ENCODE measurements around the gene CRLF3. TPM values are rescaled to one million over a fixed set of nuclear protein-coding genes. Genes with fewer than 3 reads are reported as not detected.
A peak's percentile ranks its signal among the peaks of the same experiment; 100 is the strongest.

Gene CRLF3, protein sequence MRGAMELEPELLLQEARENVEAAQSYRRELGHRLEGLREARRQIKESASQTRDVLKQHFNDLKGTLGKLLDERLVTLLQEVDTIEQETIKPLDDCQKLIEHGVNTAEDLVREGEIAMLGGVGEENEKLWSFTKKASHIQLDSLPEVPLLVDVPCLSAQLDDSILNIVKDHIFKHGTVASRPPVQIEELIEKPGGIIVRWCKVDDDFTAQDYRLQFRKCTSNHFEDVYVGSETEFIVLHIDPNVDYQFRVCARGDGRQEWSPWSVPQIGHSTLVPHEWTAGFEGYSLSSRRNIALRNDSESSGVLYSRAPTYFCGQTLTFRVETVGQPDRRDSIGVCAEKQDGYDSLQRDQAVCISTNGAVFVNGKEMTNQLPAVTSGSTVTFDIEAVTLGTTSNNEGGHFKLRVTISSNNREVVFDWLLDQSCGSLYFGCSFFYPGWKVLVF
- total RNA-seq (2014; rRNA removed; shearing (Covaris generic)) (26.4 and 29.4 TPM in 2 replicates), total RNA-seq (2022) (45.3 and 51.4 TPM in 2 replicates), Bru-seq, nascent RNA (percentile 80 among the genes with signal in this experiment), BruChase-seq, experiment 1, labeled RNA remaining after a 6-hour chase (percentile 79 among the genes with signal in this experiment), BruChase-seq, experiment 2, labeled RNA remaining after a 2-hour chase (percentile 84 among the genes with signal in this experiment)
- long read RNA-seq, transcript CRLF3-201 (8 exons, 2,957 nt): major isoform, 112 of 206 reads
- long read RNA-seq, partial matches to known transcripts: 8 of 206 reads
- long read RNA-seq, other reads (novel, unspliced or antisense): 86 of 206 reads

DNA sequence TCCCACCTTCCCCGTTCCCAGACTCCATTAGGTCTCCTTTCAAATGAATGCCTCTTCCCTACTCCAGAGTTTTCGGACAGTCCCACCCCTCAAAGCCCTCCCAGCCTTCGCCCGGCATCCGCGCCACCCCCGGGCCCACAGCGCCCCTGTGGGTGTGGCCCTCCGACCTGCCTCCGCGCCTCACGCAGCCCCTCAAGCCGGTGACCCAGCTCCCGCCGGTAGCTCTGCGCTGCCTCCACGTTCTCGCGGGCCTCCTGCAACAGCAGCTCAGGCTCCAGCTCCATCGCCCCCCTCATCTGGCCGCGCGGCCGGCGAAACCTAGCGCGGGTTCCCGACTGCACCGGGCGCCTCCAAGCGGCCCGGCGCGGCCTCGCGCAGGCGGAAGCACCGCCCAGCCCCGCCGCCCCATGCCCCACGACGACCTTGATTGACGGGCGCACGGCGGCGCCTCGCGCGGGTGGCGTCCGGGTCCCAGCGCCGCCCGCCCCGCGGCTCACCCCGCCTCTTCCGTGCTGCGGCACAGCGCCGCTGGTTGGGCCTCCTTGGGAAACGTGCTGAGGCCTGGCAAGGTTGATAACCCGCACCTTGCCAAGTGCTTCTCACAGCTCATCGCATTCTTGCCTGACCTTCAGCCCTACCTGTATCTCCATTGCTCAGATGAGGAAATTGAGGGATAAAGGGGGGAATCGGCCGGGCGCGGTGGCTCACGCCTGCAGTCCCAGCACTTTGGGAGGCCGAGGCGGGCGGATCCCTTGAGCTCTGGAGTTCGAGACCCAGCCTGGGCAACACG is at the start of gene CRLF3:
TSS of gene CRLF3 (minus strand) at position 337 of the 790 bp plus-strand sequence. CDS start at position 296, 41 bp downstream.
- peaks cover 44% of the 10 kb centered on the region for H3K4me1 ChIP-seq (ENCODE audit: insufficient read depth, low read length, poor library complexity, severe bottlenecking)
- H4K20me1 ChIP-seq (ENCODE audit: insufficient read depth, low read length): peaks cover 8% of the 10 kb centered on the region; the same call in 1 of the 2 replicates
- ChIA-PET CTCF (ENCODE audit: unreplicated experiment) (interaction anchor here (1.5 to 2.0 kb wide), 2 partner anchors 15 to 17 kb away, joined by 5 to 6 read pairs; no protein-coding TSS in a partner anchor), POLR2A (interaction anchor here (0.6 to 7.5 kb wide), 9 partner anchors 11 to 1424 kb away, joined by 3 to 79 read pairs (median 4); no protein-coding TSS in a partner anchor)
- H3K9me2 ChIP-seq (ENCODE audit: insufficient read depth, low read length): no peaks in the 10 kb centered on the region
- DNase-seq (ENCODE audit: low spot score): peak; percentile 95
- TF ChIP-seq, protein P1, sequence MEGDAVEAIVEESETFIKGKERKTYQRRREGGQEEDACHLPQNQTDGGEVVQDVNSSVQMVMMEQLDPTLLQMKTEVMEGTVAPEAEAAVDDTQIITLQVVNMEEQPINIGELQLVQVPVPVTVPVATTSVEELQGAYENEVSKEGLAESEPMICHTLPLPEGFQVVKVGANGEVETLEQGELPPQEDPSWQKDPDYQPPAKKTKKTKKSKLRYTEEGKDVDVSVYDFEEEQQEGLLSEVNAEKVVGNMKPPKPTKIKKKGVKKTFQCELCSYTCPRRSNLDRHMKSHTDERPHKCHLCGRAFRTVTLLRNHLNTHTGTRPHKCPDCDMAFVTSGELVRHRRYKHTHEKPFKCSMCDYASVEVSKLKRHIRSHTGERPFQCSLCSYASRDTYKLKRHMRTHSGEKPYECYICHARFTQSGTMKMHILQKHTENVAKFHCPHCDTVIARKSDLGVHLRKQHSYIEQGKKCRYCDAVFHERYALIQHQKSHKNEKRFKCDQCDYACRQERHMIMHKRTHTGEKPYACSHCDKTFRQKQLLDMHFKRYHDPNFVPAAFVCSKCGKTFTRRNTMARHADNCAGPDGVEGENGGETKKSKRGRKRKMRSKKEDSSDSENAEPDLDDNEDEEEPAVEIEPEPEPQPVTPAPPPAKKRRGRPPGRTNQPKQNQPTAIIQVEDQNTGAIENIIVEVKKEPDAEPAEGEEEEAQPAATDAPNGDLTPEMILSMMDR (conservative IDR thresholded peaks at IDR 0.05; ENCODE audit: low read length): peak; percentile 78
- TF ChIP-seq EZH2phosphoT487 (IDR thresholded peaks at IDR 0.05; ENCODE audit: borderline replicate concordance, low read depth, low read length): no peak
- peak within 1 kb of the TSS; percentile 85 for H3K27ac ChIP-seq (ENCODE audit: low read depth, low read length, poor library complexity, severe bottlenecking)
- no TSS peak for BruUV-seq (replicated peaks)
- H3K36me3 ChIP-seq (ENCODE audit: insufficient read depth, low read length): peaks cover under 1% of the 10 kb centered on the region; the same call in 1 of the 2 replicates
- H3K9me3 ChIP-seq (ENCODE audit: low read length): no peaks in the 10 kb centered on the region
- intact Hi-C loops (cut with micrococcal nuclease; ENCODE audit: unreplicated experiment): loop anchor here (1.0 to 5.0 kb wide), 4 partner anchors 15 to 222 kb away; no protein-coding TSS in a partner anchor
- peak within 1 kb of the TSS; percentile 99 for H3K4me2 ChIP-seq (ENCODE audit: low read length)
- peaks cover 48% of the 10 kb centered on the region for H3K79me2 ChIP-seq (ENCODE audit: insufficient read depth, low read depth, low read length)
- H3K4me3 ChIP-seq (ENCODE audit: low read depth, low read length, poor library complexity, severe bottlenecking): peak within 1 kb of the TSS; percentile 80
- H2AFZ ChIP-seq (ENCODE audit: low read length): peak within 1 kb of the TSS; percentile 93

DNA sequence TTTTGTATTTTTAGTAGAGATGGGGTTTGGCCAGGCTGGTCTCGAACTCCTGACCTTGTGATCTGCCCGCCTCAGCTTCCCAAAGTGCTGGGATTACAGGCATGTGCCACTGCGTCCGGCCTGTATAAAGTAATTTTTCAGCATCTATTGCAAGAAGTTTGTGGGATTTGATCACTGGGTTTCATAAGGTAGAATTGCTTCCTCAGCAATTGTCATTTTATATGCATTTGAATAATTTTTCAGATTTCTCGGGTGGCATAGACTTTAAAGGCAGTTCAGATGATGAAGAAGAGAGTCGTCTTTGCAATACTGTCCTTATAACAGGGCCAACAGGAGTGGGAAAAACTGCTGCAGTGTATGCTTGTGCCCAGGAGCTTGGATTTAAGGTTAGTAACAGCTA is 44.5 kb upstream of the CRLF3 start:
- DNase-seq (ENCODE audit: low spot score): no peak
- Histone ChIP-seq H3K36me3 (ENCODE audit: insufficient read depth, low read length) (peaks cover 99% of the 10 kb centered on the region), H3K4me3 (ENCODE audit: low read depth, low read length, poor library complexity, severe bottlenecking) (no peak overlapping the region), H3K4me1 (ENCODE audit: insufficient read depth, low read length, poor library complexity, severe bottlenecking) (no peaks in the 10 kb centered on the region), H3K79me2 (ENCODE audit: insufficient read depth, low read depth, low read length) (no peaks in the 10 kb centered on the region), H4K20me1 (ENCODE audit: insufficient read depth, low read length) (no peaks in the 10 kb centered on the region), H3K9me3 (ENCODE audit: low read length) (no peaks in the 10 kb centered on the region), H3K4me2 (ENCODE audit: low read length) (no peak overlapping the region), H3K27ac (ENCODE audit: low read depth, low read length, poor library complexity, severe bottlenecking) (no peak overlapping the region), H3K9me2 (ENCODE audit: insufficient read depth, low read length) (no peaks in the 10 kb centered on the region), H2AFZ (ENCODE audit: low read length) (no peak overlapping the region)
- no peak for TF ChIP-seq EZH2phosphoT487 (IDR thresholded peaks at IDR 0.05; ENCODE audit: borderline replicate concordance, low read depth, low read length)
- TF ChIP-seq, protein P1 (conservative IDR thresholded peaks at IDR 0.05; ENCODE audit: low read length): no peak
- ChIA-PET POLR2A (no interaction called here), CTCF (ENCODE audit: unreplicated experiment) (no interaction called here)
- no TSS peak for BruUV-seq (replicated peaks)
- intact Hi-C loops (cut with micrococcal nuclease; ENCODE audit: unreplicated experiment): no loop called here
